Inferior parietal cortex (tissue), 1 donor: Measurements from ENCODE around the gene PHB1.
A peak's percentile ranks its signal among the peaks of the same experiment; 100 is the strongest.
"Not testable (repeated sequence)": the region's sequence is repeated elsewhere in the genome, so short reads cannot be mapped to it uniquely, and the experiment has no call there.

Experiments
- DNase-seq: peaks from one replicate; pipeline ENCODE4 v3.0.0-alpha.2; 2016; ENCODE audit errors: extremely low spot score

PHB1 gene

GRCh38 chr17:49439673-49440571 is 25.2 kb upstream of the PHB1 start:
- DNase-seq, result no peak

GRCh38 chr17:49439305-49439672 is 24.6 kb upstream of the PHB1 start:
- DNase-seq, result no peak

GRCh38 chr17:49438436-49439278 is 24.0 kb upstream of the PHB1 start:
- DNase-seq, result no peak

- no peak for DNase-seq
Measured at GRCh38 chr17:49437696-49438435, 23.2 kb upstream of the PHB1 start.

- no peak for DNase-seq
Measured at GRCh38 chr17:49436174-49436573, 21.5 kb upstream of the PHB1 start.

DNA sequence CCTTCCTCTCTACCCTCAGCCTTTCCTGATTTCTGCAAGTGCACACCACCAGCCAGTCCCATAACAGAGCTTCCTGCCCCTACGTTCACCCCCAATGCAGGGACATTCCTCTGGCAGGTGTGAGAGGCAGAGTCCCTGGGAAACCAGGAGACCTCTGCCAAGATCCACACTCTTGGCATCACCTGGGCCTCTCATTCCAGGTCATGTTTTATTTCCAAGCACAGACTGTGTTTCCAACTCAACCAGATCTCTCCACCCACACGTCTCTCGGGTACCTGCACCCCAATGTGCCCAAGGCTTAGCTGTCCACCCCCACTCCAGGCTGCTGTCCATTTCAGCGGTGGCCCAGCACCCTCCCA is 21.0 kb upstream of the PHB1 start:
- DNase-seq, result no peak

- DNase-seq, result peak; percentile 72
Measured at GRCh38 chr17:49434821-49435670, 20.4 kb upstream of the PHB1 start.

GRCh38 chr17:49433000-49433694 is 18.5 kb upstream of the PHB1 start:
- no peak for DNase-seq

DNA sequence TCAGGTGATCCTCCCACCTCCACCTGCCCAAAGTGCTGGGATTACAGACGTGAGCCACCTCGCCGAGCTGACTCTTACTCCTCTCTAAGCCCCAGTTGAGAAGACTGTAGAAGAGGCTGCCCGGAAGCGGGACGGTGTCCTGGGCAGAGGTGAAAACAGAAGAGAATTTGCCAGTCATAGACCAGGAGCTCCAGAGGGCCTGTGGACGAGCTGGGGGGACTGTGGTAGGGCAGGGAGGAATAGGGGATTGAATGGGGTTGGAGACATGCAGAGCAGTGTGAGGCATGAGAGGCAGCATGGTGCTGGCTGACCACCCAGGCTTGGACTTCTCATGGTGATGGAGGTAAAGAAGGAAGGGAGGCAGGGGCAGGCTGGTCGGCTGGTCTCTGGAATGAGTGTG is 17.1 kb upstream of the PHB1 start:
- DNase-seq, result no peak

DNA sequence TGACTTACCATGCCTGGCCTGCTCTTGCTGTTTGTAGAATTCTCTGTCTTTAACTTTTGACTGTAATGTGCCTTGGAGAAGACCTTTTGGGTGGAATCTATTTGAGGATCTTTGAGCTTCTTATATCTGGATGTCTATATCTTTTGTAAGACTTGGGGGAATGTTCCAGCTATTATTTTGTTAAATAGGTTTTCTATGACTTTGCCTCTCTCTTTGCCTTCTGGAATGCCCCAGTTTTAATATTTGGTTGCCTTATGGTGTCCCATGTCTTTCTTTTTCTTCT is 10.3 kb upstream of the PHB1 start:
- DNase-seq, result no peak

DNA sequence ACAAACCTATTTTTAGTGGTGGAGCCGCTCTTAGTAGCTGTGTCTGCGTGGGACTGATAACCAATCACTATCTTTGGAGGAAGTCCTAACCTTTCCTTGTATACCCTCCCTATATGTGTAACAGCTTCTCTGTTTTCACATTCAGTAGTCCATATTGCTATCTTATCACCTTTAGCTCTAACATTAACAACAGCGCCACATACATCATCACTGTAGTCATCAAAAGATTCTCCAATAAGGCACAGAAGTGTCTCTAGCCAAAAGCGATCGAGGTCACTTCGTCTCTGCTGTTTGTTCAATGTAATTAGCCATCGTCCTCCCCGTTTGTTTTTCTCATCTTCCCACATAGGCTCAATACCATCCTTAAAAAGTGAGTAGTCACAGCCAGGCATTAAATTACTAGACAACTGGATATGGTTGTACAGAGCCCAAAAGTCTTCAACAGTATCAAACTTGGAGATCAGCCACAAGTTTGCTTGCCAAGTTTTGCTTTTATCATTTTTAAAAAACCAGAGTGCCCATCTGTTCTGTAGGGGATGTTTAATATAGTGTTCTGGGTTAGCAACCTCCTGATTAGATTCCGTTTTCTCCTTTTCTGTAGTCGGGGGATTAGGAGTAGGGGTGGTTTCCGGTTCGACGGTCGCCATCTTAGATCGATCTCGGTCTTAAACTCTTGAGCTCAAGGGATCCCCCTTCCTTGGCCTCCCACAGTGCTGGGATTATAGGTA is 9.8 kb upstream of the PHB1 start:
- DNase-seq, result not testable (repeated sequence)

- no peak for DNase-seq
Measured at GRCh38 chr17:49422714-49423113, 8.0 kb upstream of the PHB1 start.

GRCh38 chr17:49419761-49420160 is 5.1 kb upstream of the PHB1 start:
- not testable (repeated sequence) for DNase-seq

DNA sequence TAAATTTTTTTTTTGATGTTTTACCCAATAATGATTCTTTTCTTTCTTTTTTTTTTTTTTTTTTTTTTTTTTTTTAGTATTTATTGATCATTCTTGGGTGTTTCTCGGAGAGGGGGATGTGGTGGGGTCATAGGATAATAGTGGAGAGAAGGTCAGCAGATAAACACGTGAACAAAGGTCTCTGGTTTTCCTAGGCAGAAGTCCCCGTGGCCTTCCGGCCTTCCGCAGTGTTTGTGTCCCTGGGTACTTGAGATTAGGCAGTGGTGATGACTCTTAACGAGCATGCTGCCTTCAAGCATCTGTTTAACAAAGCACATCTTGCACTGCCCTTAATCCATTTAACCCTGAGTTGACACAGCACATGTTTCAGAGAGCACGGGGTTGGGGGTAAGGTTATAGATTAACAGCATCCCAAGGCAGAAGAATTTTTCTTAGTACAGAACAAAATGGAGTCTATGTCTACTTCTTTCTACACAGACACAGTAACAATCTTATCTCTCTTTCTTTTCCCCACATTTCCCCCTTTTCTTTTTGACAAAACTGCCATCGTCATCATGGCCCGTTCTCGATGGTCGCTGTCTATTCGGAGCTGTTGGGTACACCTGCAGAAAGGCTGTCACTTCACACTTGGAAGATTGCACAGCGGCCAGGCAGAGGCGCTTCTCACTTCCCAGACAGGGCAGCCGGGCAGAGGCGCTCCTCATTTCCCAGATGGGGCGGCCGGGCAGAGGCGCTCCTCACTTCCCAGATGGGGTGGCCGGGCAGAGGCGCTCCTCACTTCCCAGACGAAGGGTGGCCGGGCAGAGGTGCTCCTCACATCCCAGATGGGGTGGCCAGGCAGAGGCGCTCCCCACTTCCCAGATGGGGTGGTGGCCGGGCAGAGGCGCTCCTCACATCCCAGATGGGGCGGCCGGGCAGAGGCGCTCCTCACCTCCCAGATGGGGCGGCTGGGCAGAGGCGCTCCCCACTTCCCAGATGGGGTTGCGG is 4.4 kb upstream of the PHB1 start:
- DNase-seq, result not testable (repeated sequence)

GRCh38 chr17:49414271-49414621 is 436 bp downstream of the PHB1 start:
- no peak for DNase-seq

- no peak for DNase-seq
Measured at GRCh38 chr17:49409066-49409465, 5.6 kb downstream of the PHB1 start.

DNA sequence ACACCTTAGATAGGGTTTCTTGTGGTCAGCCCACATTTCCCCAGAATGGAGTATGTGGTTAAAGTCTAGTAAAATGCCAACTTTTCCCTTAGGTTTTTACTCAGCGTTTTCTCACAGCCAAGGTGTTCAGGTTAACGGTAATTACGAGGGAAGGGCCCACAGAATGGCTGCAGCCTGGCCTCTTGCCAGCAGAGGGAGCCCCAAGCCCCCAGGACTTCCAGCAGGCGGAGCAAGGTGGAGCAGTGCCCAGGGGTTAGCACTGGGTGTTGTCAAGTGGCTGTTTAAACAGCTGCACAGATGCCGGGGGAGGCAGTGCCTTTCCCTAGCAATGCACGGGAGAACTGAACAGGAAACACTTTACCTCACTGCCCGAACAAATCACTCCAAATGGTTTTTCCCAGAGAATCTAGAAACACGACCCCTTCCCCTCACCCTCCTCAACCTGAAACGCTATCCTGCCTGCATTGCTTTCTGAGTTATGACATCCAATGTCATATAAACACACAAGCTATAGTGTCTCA is 6.6 kb downstream of the PHB1 start:
- DNase-seq, result peak; percentile 67

DNA sequence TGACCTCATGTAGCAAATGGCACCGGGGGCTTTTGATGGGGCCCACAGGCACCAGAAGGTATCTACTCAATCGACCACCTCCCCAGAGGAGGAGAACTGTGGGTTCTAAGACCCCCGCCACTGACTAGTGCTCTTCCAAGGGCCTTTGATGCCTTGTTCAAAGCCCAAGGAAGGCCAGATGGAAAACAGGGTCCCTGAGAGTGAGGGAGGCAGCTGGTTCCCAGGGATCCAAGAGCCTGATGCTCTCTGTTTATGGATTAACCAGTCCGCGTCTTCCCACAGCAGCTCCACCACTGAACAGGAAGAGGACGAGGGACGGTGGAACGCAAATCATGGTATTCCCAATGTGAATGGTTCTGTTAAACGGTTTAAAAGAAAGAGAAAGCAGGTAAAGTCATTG is 7.6 kb downstream of the PHB1 start:
- DNase-seq, result no peak
